Adrenal gland (tissue), 12 donors: ENCODE results near the gene CDC14B. TPM values are rescaled to one million over a fixed set of nuclear protein-coding genes. Genes with fewer than 3 reads are reported as not detected.

Source experiments
- DNase-seq, 7 donors: peaks; one replicate each; pipeline ENCODE4 v3.0.0-alpha.2; 2019 to 2020
- H3K27ac ChIP-seq, 5 donors: fragments of 200-600 bp; sonication (generic) in 4 of 5; 1 replicate in 3 of 5; 2 replicates in 2 of 5; pipeline versions ENCODE4 v1.5.1 to v1.8.0; 2016 to 2020; ENCODE audit warnings: mild to moderate bottlenecking in 1 of 5
- H3K27me3 ChIP-seq: fragments of 200-600 bp; 2 replicates; pipeline ENCODE4 v1.8.0; 2021
- H3K36me3 ChIP-seq, 2 donors: fragments of 200-600 bp; replicated peaks in 1 of 2; 1 replicate in 1 of 2; 2 replicates in 1 of 2; pipeline versions ENCODE4 v1.5.1 to v1.8.0; 2018 to 2022
- H3K4me1 ChIP-seq, 2 donors: fragments of 200-600 bp; replicated peaks in 1 of 2; 1 replicate in 1 of 2; 2 replicates in 1 of 2; pipeline versions ENCODE4 v1.5.1 to v1.8.0; 2018 to 2021
- H3K4me3 ChIP-seq, 4 donors: fragments of 200-600 bp; sonication (generic) in 3 of 4; one replicate each; pipeline ENCODE4 v1.5.1; 2016 to 2018
- H3K9me3 ChIP-seq, 3 donors: fragments of 200-600 bp; sonication (generic) in 1 of 3; replicated peaks in 1 of 3; 1 replicate in 2 of 3; 2 replicates in 1 of 3; pipeline versions ENCODE4 v1.5.1 to v1.8.0; 2016 to 2021
- POLR2A ChIP-seq, 2 donors: fragments of 450-650 bp; IDR thresholded peaks; one replicate each; pipeline ENCODE4 v1.6.1; 2017; ENCODE audit warnings: antibody characterized with exemption in 2 of 2, mild to moderate bottlenecking in 2 of 2, moderate library complexity in 1 of 2
- WGBS, 4 donors: extraction: QIAGEN DNeasy Blood & Tissue Kit in 2 of 4; methylation state at CpG; one replicate each; pipeline versions ENCODE4 v1.1.5 to v1.1.7; 2013 to 2017; 5-methylcytosine and 5-hydroxymethylcytosine counted together
- intact Hi-C, 2 donors: fragments of 100-400 bp; cut with DNase I; formaldehyde crosslinking; loops; one replicate each; pipeline versions ENCODE4 v1.14.1 to v1.15.0; 2022 to 2023
- polyA plus RNA-seq, 3 donors: library from polyadenylated mRNA; stranded (reverse); fragments of 200-250 nt in 2 of 3; fragments of 350-450 nt in 1 of 3; fragmentation: Illumina TruSeq in 1 of 3; extraction: RNeasy Lipid Tissue Mini Kit (QIAGEN cat#74804) in 1 of 3; gene quantifications; one replicate each; pipeline ENCODE4 v1.2.3, GENCODE V29; 2013 to 2014
- total RNA-seq, 9 donors: library from RNA; depleted of rRNA in 4 of 9; stranded (reverse); fragments of >200 nt in 4 of 9; fragments of 120-200 nt in 1 of 9; fragmentation: NEBNext Ultra II Directional in 1 of 9; extraction: Animal tissue kit (Norgen Biotek cat#: 25700) in 1 of 9; gene quantifications; one replicate each; pipeline versions ENCODE4 v1.1.0 to v1.2.4, GENCODE V29; 2013 to 2023
- TF ChIP-seq, protein P1 (sequence below), 6 experiments: fragments of 450-650 bp in 4 of 6; fragments of 200-600 bp in 2 of 6; sonication (generic) in 1 of 6; IDR thresholded peaks; 1 replicate in 5 of 6; 2 replicates in 1 of 6; pipeline versions ENCODE4 v1.5.1 to v1.8.0; 2016 to 2021; ENCODE audit warnings: antibody characterized with exemption in 6 of 6, mild to moderate bottlenecking in 2 of 6, moderate library complexity in 1 of 6
- donor health status: healthy with polysubstance abuse.
- donor health status: Bipolar disorder and iron deficiency.
- donor health status: DM: yes; HTN: yes; CAD: no.
- donor health status: DM: no; HTN: no; CAD: no.
- donor health status: DM: no; HTN: no; CAD: no.
- donor health status: DM: yes; HTN: yes; CAD: no.

CDC14B gene
- total and polyA plus RNA-seq, 12 donors = 2.1 to 19.1 (median 10.2) TPM

GRCh38 chr9:96499257-96499656, 120.4 kb downstream of the CDC14B start:
- TF ChIP-seq, protein P1, sequence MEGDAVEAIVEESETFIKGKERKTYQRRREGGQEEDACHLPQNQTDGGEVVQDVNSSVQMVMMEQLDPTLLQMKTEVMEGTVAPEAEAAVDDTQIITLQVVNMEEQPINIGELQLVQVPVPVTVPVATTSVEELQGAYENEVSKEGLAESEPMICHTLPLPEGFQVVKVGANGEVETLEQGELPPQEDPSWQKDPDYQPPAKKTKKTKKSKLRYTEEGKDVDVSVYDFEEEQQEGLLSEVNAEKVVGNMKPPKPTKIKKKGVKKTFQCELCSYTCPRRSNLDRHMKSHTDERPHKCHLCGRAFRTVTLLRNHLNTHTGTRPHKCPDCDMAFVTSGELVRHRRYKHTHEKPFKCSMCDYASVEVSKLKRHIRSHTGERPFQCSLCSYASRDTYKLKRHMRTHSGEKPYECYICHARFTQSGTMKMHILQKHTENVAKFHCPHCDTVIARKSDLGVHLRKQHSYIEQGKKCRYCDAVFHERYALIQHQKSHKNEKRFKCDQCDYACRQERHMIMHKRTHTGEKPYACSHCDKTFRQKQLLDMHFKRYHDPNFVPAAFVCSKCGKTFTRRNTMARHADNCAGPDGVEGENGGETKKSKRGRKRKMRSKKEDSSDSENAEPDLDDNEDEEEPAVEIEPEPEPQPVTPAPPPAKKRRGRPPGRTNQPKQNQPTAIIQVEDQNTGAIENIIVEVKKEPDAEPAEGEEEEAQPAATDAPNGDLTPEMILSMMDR (IDR thresholded peaks at IDR 0.05) = no peak
- TF ChIP-seq POLR2A (IDR thresholded peaks at IDR 0.05) = no peak
- Histone ChIP-seq H3K4me3 (no peak overlapping the region), H3K27ac (no peak overlapping the region), H3K4me1 (no peaks in the 10 kb centered on the region), H3K9me3 (no peaks in the 10 kb centered on the region), H3K36me3 (no peaks in the 10 kb centered on the region), H3K27me3 (no peaks in the 10 kb centered on the region)
- intact Hi-C loops = no loop called here
- WGBS, 4 donors = 85 to 94% (median 91%) methylated on average over 5 to 7 of the region's 7 CpGs
- no peak for DNase-seq

- no peaks in the 10 kb centered on the region for H3K36me3 ChIP-seq
- WGBS, 4 donors = 82 to 94% (median 90%) methylated on average over 7 of the region's 7 CpGs
- no peak overlapping the region for H3K4me3 ChIP-seq
- H3K27ac ChIP-seq = no peak overlapping the region
- H3K9me3 ChIP-seq = no peaks in the 10 kb centered on the region
- no peak for DNase-seq
- no peaks in the 10 kb centered on the region for H3K4me1 ChIP-seq
- no peaks in the 10 kb centered on the region for H3K27me3 ChIP-seq
- TF ChIP-seq, protein P1 (IDR thresholded peaks at IDR 0.05) = no peak
- no peak for TF ChIP-seq POLR2A (IDR thresholded peaks at IDR 0.05)
- intact Hi-C loops = no loop called here
Observed at GRCh38 chr9:96498796-96499195, 120.8 kb downstream of the CDC14B start.

GRCh38 chr9:96497117-96497399, 122.6 kb downstream of the CDC14B start:
- Histone ChIP-seq H3K27ac (no peak overlapping the region), H3K4me3 (no peak overlapping the region), H3K27me3 (no peaks in the 10 kb centered on the region), H3K4me1 (peaks cover 1 to 2% of the 10 kb centered on the region in 2 donors), H3K9me3 (no peaks in the 10 kb centered on the region), H3K36me3 (no peaks in the 10 kb centered on the region)
- WGBS, 4 donors = 90 to 96% (median 93%) methylated on average over 4 to 17 of the region's 17 CpGs
- TF ChIP-seq, protein P1 (IDR thresholded peaks at IDR 0.05) = no peak
- no peak for TF ChIP-seq POLR2A (IDR thresholded peaks at IDR 0.05)
- intact Hi-C loops = no loop called here
- no peak for DNase-seq

DNA sequence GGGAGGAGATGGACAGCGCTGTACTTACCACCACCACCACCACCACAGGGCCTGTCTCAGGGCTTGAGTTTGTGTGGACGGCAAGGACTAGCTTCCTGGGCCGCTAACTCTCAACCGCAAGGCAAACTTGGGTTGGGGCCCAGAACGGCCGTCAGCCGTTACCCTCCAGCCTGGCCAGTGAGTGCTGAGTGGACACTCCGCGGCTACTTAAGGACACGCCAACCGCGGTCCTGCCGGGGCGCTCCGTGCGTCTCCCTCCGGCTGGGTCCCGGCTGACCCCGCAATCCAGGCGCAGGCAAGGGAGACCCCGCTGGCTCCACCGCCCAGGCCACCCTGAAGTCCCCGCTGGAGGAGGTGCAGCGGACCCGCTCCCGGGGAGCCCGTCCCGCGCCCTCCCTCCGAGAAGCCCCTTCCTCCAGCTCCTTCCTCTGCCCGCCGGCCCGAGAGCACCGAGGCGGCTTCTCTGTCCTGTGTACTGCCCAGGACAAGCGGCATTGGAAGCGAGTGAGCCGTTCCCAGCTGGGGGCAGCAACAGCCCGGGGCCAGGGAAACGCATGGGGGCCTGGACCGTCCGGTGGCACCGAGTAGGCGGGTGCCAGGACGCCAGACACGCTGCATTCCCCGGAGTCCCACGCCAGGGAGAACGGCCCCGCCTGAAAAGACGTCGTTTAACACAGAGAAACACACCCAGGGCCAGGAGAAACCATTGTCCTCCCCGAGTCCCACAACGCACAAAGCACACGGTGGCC, 123.1 kb downstream of the CDC14B start:
- Histone ChIP-seq H3K27me3 (no peaks in the 10 kb centered on the region), H3K27ac (no peak overlapping the region), H3K36me3 (no peaks in the 10 kb centered on the region), H3K9me3 (no peaks in the 10 kb centered on the region), H3K4me1 (peaks cover 5 to 7% of the 10 kb centered on the region in 2 donors), H3K4me3 (no peak overlapping the region)
- WGBS, 4 donors = 94 to 98% (median 97%) methylated on average over 49 to 55 of the region's 55 CpGs
- intact Hi-C loops = no loop called here
- TF ChIP-seq POLR2A (IDR thresholded peaks at IDR 0.05) = no peak
- TF ChIP-seq, protein P1 (IDR thresholded peaks at IDR 0.05) = no peak
- DNase-seq = no peak
